Caco-2 (cell line): ENCODE data around the gene ZNF79. TPM values are rescaled to one million over a fixed set of nuclear protein-coding genes. Genes with fewer than 3 reads are reported as not detected.
A peak's percentile ranks its signal among the peaks of the same experiment; 100 is the strongest.

ENCODE experiments used
- BruUV-seq: library from RNA; stranded (reverse); fragments of 400-500 nt; replicated peaks from 2 replicates; lab custom pipeline; 2021; lab: Mats Ljungman, UMichigan
- CTCF ChIA-PET: fragments of 300-600 bp; sonication (Branson Sonifier 250); formaldehyde crosslinking; loops from one replicate; lab custom pipeline; 2022; ENCODE audit warnings: antibody characterized with exemption; lab: Charles Lee
- POLR2A ChIA-PET: fragments of 300-600 bp; sonication (Branson Sonifier 250); formaldehyde crosslinking; loops from one replicate; lab custom pipeline; 2022; ENCODE audit warnings: antibody characterized with exemption; lab: Charles Lee
- DNase-seq, 2 experiments: peaks; one replicate each; pipeline versions ENCODE4 v3.0.0 to v3.0.0-alpha.2; 2020 to 2022
- H3K27me3 ChIP-seq: replicated peaks from 2 replicates; pipeline ENCODE4 v1.6.0; 2011; ENCODE audit warnings: low read length; ENCODE audit not compliant: control insufficient read depth, insufficient read depth
- H3K36me3 ChIP-seq: 2 replicates; pipeline ENCODE4 v1.5.1; 2011; ENCODE audit warnings: low read length; ENCODE audit not compliant: control insufficient read depth, insufficient read depth
- H3K4me1 ChIP-seq: fragments of 250-450 bp; sonication (Bioruptor Pico); 2 replicates; pipeline ENCODE4 v1.5.1; 2020; ENCODE audit warnings: mild to moderate bottlenecking
- H3K4me3 ChIP-seq: 2 replicates; pipeline ENCODE4 v1.5.1; 2011; ENCODE audit warnings: low read depth, mild to moderate bottlenecking, control low read depth, low read length
- H3K9me3 ChIP-seq: fragments of 250-450 bp; sonication (Bioruptor Pico); 2 replicates; pipeline ENCODE4 v1.5.1; 2020; ENCODE audit warnings: mild to moderate bottlenecking, moderate library complexity
- H3K27ac Mint-ChIP-seq: one replicate; pipeline ENCODE4 v1.8.0; 2022; ENCODE audit warnings: mixed read lengths; ENCODE audit not compliant: unreplicated experiment
- H3K27me3 Mint-ChIP-seq: one replicate; pipeline ENCODE4 v1.8.0; 2022; ENCODE audit warnings: mixed read lengths; ENCODE audit not compliant: insufficient read depth, unreplicated experiment
- H3K36me3 Mint-ChIP-seq: one replicate; pipeline ENCODE4 v1.8.0; 2022; ENCODE audit warnings: mild to moderate bottlenecking, mixed read lengths; ENCODE audit not compliant: insufficient read depth, unreplicated experiment
- H3K4me1 Mint-ChIP-seq: one replicate; pipeline ENCODE4 v1.8.0; 2022; ENCODE audit warnings: low read depth, mixed read lengths; ENCODE audit not compliant: unreplicated experiment
- H3K4me3 Mint-ChIP-seq: one replicate; pipeline ENCODE4 v1.8.0; 2022; ENCODE audit warnings: mild to moderate bottlenecking, moderate library complexity, mixed read lengths; ENCODE audit not compliant: unreplicated experiment
- H3K9me3 Mint-ChIP-seq: one replicate; pipeline ENCODE4 v1.8.0; 2022; ENCODE audit warnings: mixed read lengths; ENCODE audit not compliant: unreplicated experiment
- intact Hi-C: fragments of 100-400 bp; cut with micrococcal nuclease; formaldehyde crosslinking; loops from one replicate; pipeline ENCODE4 v1.10.0; 2022; ENCODE audit not compliant: unreplicated experiment
- total RNA-seq: library from RNA; stranded (reverse); gene quantifications from 2 replicates; pipeline ENCODE4 v1.2.3, GENCODE V29; 2022
- TF ChIP-seq, protein P1 (sequence below), 2 experiments: fragments of 200-600 bp in 1 of 2; IDR thresholded peaks; 1 replicate in 1 of 2; 2 replicates in 1 of 2; pipeline versions ENCODE4 v1.5.1 to v1.8.0; 2011 to 2022; ENCODE audit warnings: antibody characterized with exemption in 1 of 2, control low read depth in 1 of 2, inconsistent platforms in 1 of 2, low read depth in 1 of 2, low read length in 1 of 2, mild to moderate bottlenecking in 1 of 2, moderate library complexity in 1 of 2; ENCODE audit not compliant: insufficient read depth in 1 of 2, severe bottlenecking in 1 of 2, unreplicated experiment in 1 of 2

ZNF79 gene
- total RNA-seq, 1 experiment from 2014 or later = 9.2 TPM

DNA sequence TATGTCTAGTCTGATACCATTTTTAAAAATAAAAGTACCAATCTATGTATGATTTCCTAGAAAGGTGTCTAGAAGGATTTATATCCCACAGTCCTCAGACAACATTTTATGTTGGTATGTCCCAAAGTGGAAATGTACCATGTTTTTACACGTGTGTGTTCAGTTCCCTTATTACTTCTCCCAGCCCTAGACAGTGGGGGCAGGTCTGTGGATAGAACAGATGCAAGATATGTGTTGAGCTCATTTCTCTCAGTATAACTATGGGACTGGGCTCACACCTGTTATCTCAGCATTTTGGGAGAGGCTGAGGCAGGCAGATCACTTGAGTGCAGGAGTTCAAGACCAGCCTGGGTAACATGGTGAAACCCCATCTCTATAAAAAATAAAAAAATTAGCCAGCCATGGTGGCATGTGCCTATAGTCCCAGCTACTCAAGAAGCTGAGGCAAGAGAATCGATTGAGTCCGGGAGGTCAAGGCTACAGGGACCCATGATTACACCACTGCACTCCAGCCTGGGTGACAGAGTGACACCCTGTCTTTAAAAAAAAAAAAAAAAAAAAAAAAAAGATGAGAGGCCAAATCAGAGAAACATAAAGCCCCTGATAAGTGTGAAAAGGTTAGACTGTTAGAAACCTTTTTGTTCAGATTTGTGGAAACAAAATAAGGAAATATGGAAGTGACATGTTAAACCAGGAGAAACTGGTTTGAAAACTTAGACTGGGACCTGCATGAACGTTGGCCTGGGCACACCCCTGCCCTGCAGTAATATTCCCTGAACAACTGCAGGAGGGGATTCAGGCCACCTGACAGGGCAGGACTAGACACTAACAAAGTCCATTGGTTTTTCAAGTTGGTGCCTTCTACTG, 34.6 kb upstream of the ZNF79 start:
- H3K27me3 ChIP-seq = no peaks in the 10 kb centered on the region
- H3K27me3 Mint-ChIP-seq = no peaks in the 10 kb centered on the region
- peaks cover 75% of the 10 kb centered on the region for H3K4me1 ChIP-seq
- H3K9me3 Mint-ChIP-seq = no peaks in the 10 kb centered on the region
- no peaks in the 10 kb centered on the region for H3K36me3 ChIP-seq
- no TSS peak for BruUV-seq
- no peak overlapping the region for H3K4me3 ChIP-seq
- POLR2A ChIA-PET = interaction anchor here (0.6 kb wide), 1 partner anchor 29 kb away, joined by 4 read pairs; no protein-coding TSS in a partner anchor
- intact Hi-C loops = loop anchor here (2.0 to 10.0 kb wide), 2 partner anchors 35 to 105 kb away; partner anchors contain the start of gene ZNF79
- peak in 1 of 2 experiments; percentile 33 for DNase-seq
- CTCF ChIA-PET = no interaction called here
- peaks cover 23% of the 10 kb centered on the region for H3K36me3 Mint-ChIP-seq
- H3K4me1 Mint-ChIP-seq = peaks cover 65% of the 10 kb centered on the region
- no peaks in the 10 kb centered on the region for H3K9me3 ChIP-seq
- H3K27ac Mint-ChIP-seq = peak overlapping the region; percentile 97
- TF ChIP-seq, protein P1, sequence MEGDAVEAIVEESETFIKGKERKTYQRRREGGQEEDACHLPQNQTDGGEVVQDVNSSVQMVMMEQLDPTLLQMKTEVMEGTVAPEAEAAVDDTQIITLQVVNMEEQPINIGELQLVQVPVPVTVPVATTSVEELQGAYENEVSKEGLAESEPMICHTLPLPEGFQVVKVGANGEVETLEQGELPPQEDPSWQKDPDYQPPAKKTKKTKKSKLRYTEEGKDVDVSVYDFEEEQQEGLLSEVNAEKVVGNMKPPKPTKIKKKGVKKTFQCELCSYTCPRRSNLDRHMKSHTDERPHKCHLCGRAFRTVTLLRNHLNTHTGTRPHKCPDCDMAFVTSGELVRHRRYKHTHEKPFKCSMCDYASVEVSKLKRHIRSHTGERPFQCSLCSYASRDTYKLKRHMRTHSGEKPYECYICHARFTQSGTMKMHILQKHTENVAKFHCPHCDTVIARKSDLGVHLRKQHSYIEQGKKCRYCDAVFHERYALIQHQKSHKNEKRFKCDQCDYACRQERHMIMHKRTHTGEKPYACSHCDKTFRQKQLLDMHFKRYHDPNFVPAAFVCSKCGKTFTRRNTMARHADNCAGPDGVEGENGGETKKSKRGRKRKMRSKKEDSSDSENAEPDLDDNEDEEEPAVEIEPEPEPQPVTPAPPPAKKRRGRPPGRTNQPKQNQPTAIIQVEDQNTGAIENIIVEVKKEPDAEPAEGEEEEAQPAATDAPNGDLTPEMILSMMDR (IDR thresholded peaks at IDR 0.05; ENCODE audit: insufficient read depth in 1 of 2, low read depth in 1 of 2, low read length in 1 of 2, severe bottlenecking in 1 of 2, unreplicated experiment in 1 of 2) = no peak
- peak overlapping the region; percentile 61 for H3K4me3 Mint-ChIP-seq

DNA sequence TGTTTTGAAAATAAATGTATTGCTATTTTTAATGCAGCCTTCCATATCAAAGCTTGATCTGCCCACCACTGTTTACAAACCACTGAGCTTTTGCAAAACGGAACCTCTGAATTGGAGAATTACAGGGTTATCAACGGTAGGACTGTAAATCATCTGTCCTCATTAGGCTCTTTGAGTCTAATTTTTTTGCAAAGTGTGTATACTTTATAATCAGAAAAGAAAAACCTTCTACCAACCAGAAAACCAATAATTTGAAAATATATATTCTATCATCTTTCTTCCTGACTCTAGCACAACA, 34.0 kb upstream of the ZNF79 start:
- ChIA-PET CTCF (interaction anchor here (0.9 kb wide), 1 partner anchor 29 kb away, joined by 3 read pairs; no protein-coding TSS in a partner anchor), POLR2A (no interaction called here)
- Histone ChIP-seq H3K4me1 (peaks cover 81% of the 10 kb centered on the region), H3K9me3 (no peaks in the 10 kb centered on the region), H3K4me3 (no peak overlapping the region), H3K36me3 (no peaks in the 10 kb centered on the region), H3K27me3 (no peaks in the 10 kb centered on the region)
- Mint-ChIP-seq H3K4me1 (peaks cover 62% of the 10 kb centered on the region), H3K36me3 (peaks cover 23% of the 10 kb centered on the region), H3K27me3 (no peaks in the 10 kb centered on the region), H3K9me3 (no peaks in the 10 kb centered on the region), H3K27ac (peak overlapping the region; percentile 97), H3K4me3 (peak overlapping the region; percentile 51)
- intact Hi-C loops = loop anchor here (10.0 kb wide), 1 partner anchor 105 kb away; no protein-coding TSS in a partner anchor
- TSS peak; percentile 37 for BruUV-seq
- TF ChIP-seq, protein P1 (IDR thresholded peaks at IDR 0.05; ENCODE audit: insufficient read depth in 1 of 2, low read depth in 1 of 2, low read length in 1 of 2, severe bottlenecking in 1 of 2, unreplicated experiment in 1 of 2) = no peak
- no peak for DNase-seq

GRCh38 chr9:127390563-127390962, 33.6 kb upstream of the ZNF79 start:
- H3K27me3 Mint-ChIP-seq = no peaks in the 10 kb centered on the region
- Histone ChIP-seq H3K27me3 (no peaks in the 10 kb centered on the region), H3K9me3 (no peaks in the 10 kb centered on the region), H3K36me3 (no peaks in the 10 kb centered on the region), H3K4me1 (peaks cover 84% of the 10 kb centered on the region), H3K4me3 (no peak overlapping the region)
- DNase-seq = peak; percentile 92 to 97
- no TSS peak for BruUV-seq
- intact Hi-C loops = loop anchor here (10.0 kb wide), 1 partner anchor 106 kb away; no protein-coding TSS in a partner anchor
- peak overlapping the region; percentile 51 for H3K4me3 Mint-ChIP-seq
- no peaks in the 10 kb centered on the region for H3K9me3 Mint-ChIP-seq
- TF ChIP-seq, protein P1 (IDR thresholded peaks at IDR 0.05; ENCODE audit: insufficient read depth in 1 of 2, low read depth in 1 of 2, low read length in 1 of 2, severe bottlenecking in 1 of 2, unreplicated experiment in 1 of 2) = no peak
- CTCF ChIA-PET = interaction anchor here (0.9 kb wide), 1 partner anchor 30 kb away, joined by 3 read pairs; no protein-coding TSS in a partner anchor
- peaks cover 59% of the 10 kb centered on the region for H3K4me1 Mint-ChIP-seq
- POLR2A ChIA-PET = no interaction called here
- H3K36me3 Mint-ChIP-seq = peaks cover 23% of the 10 kb centered on the region
- peak overlapping the region; percentile 97 for H3K27ac Mint-ChIP-seq
